HepG2 (cell line): ENCODE measurements around the gene EPB41L5. TPM values are rescaled to one million over a fixed set of nuclear protein-coding genes. Genes with fewer than 3 reads are reported as not detected.

Experiments
- ATAC-seq: fragments of 200-7000 bp; cut with Tn5 transposase; 3 replicates; pipeline ENCODE4 v1.9.1; 2020; ENCODE audit warnings: mild to moderate bottlenecking, moderate library complexity
- BruUV-seq: library from RNA; stranded (reverse); fragments of 400-500 nt; replicated peaks from 2 replicates; lab custom pipeline; 2021; lab: Mats Ljungman, UMichigan
- CTCF ChIA-PET: fragments of 300-600 bp; formaldehyde crosslinking; extraction: SDS; loops from one replicate; lab custom pipeline; 2021; ENCODE audit warnings: low total read pairs, inconsistent platforms, low intra/inter-chr PET ratio; lab: Yijun Ruan, JAX
- POLR2A ChIA-PET: fragments of 350-600 bp; sonication (Branson Sonifier 250); formaldehyde crosslinking; loops from one replicate; lab custom pipeline; 2020; ENCODE audit warnings: antibody characterized with exemption, inconsistent platforms; lab: Yijun Ruan, JAX
- DNase-seq: peaks from one replicate; pipeline ENCODE4 v3.0.0-alpha.2; 2015; ENCODE audit warnings: low spot score
- FAIRE-seq: peaks from 3 replicates; lab custom pipeline; 2011; peaks lifted over from hg19 to GRCh38; lab: Jason Lieb, UNC
- H2AFZ ChIP-seq: one replicate; pipeline ENCODE4 v1.6.1; 2011; ENCODE audit warnings: low read length, inconsistent platforms
- H3K27ac ChIP-seq: fragments of 300-600 bp; 3 replicates; pipeline ENCODE4 v1.8.0; 2011; ENCODE audit warnings: mixed run types, mild to moderate bottlenecking, mixed read lengths, low read length, inconsistent platforms; ENCODE audit not compliant: insufficient read depth; ENCODE audit errors: extremely low read length
- H3K27me3 ChIP-seq, 2 experiments: fragments of 200-600 bp in 1 of 2; 2 replicates in 1 of 2; 3 replicates in 1 of 2; pipeline versions ENCODE4 v1.6.0 to v1.8.0; 2011; ENCODE audit warnings: low read length in 2 of 2, mild to moderate bottlenecking in 2 of 2, moderate library complexity in 2 of 2, inconsistent platforms in 1 of 2; ENCODE audit not compliant: insufficient read depth in 2 of 2, control insufficient read depth in 1 of 2
- H3K36me3 ChIP-seq, 2 experiments: fragments of 200-600 bp in 1 of 2; replicated peaks in 1 of 2; 2 replicates in 1 of 2; 3 replicates in 1 of 2; pipeline versions ENCODE4 v1.5.1 to v1.8.0; 2011; ENCODE audit warnings: low read length in 2 of 2, inconsistent platforms in 1 of 2; ENCODE audit not compliant: insufficient read depth in 2 of 2, control insufficient read depth in 1 of 2
- H3K4me1 ChIP-seq: 2 replicates; pipeline ENCODE4 v1.5.1; 2012; ENCODE audit warnings: low read length, inconsistent platforms; ENCODE audit not compliant: insufficient read depth
- H3K4me2 ChIP-seq: 2 replicates; pipeline ENCODE4 v1.6.0; 2011; ENCODE audit warnings: low read depth, low read length, inconsistent platforms
- H3K4me3 ChIP-seq, 3 experiments: fragments of 200-600 bp in 1 of 3; sonication (generic), shearing (Covaris generic) in 1 of 3; replicated peaks in 1 of 3; 2 replicates each; pipeline ENCODE4 v1.5.1; 2011 to 2016; ENCODE audit warnings: low read length in 3 of 3, inconsistent platforms in 2 of 3, low read depth in 2 of 3, mild to moderate bottlenecking in 2 of 3, control low read depth in 1 of 3, mixed read lengths in 1 of 3; ENCODE audit not compliant: insufficient read depth in 1 of 3
- H3K79me2 ChIP-seq: one replicate; pipeline ENCODE4 v1.6.1; 2011; ENCODE audit warnings: low read length, inconsistent platforms; ENCODE audit not compliant: insufficient read depth
- H3K9ac ChIP-seq: 2 replicates; pipeline ENCODE4 v1.6.0; 2011; ENCODE audit warnings: mild to moderate bottlenecking, low read depth, low read length, inconsistent platforms; ENCODE audit not compliant: insufficient read depth
- H3K9me3 ChIP-seq: 2 replicates; pipeline ENCODE4 v1.5.1; 2012; ENCODE audit warnings: mild to moderate bottlenecking, low read length
- H4K20me1 ChIP-seq: 2 replicates; pipeline ENCODE4 v1.6.0; 2011; ENCODE audit warnings: inconsistent platforms, mild to moderate bottlenecking, low read length, moderate library complexity; ENCODE audit not compliant: insufficient read depth
- GFI1 ChIP-seq: sonication (generic); formaldehyde crosslinking; IDR thresholded peaks from 2 replicates; pipeline ENCODE4 v1.5.0; 2020; ENCODE audit warnings: missing genetic modification reagents, mild to moderate bottlenecking, borderline replicate concordance
- IRF2 ChIP-seq: IDR thresholded peaks from 2 replicates; pipeline ENCODE4 v1.6.1; 2018; ENCODE audit warnings: missing genetic modification reagents, missing compliant biosample characterization
- MATR3 ChIP-seq: sonication (generic); formaldehyde crosslinking; IDR thresholded peaks from 2 replicates; pipeline ENCODE4 v1.4.0; 2020; ENCODE audit warnings: missing genetic modification reagents
- WGBS: methylation state at CpG from one replicate; pipeline ENCODE4 v1.1.6; 2017; ENCODE audit warnings: low lambda C conversion rate; 5-methylcytosine and 5-hydroxymethylcytosine counted together
- in situ Hi-C: cut with HindIII; loops from 2 replicates; pipeline ENCODE4 v1.10.0; 2017; ENCODE audit warnings: low pct_unique_long_range_greater_than_20kb; ENCODE audit not compliant: extremely low pct_ligation_motif_present
- intact Hi-C: fragments of 100-400 bp; cut with micrococcal nuclease; formaldehyde crosslinking; loops from one replicate; pipeline ENCODE4 v1.10.0; 2022; ENCODE audit not compliant: unreplicated experiment
- polyA plus RNA-seq, 8 experiments: library from polyadenylated mRNA; depleted of rRNA in 3 of 8; stranded (reverse) in 7 of 8; unstranded in 1 of 8; fragments of >200 nt; fragmentation: Illumina TruSeq in 4 of 8; extraction: Trizol in 4 of 8; gene quantifications; 2 replicates each; pipeline versions ENCODE4 v1.2.1 to v1.2.3, GENCODE V29; 2011 to 2016; ENCODE audit warnings: low read depth in 4 of 8, missing spikeins in 1 of 8, mixed read lengths in 1 of 8; ENCODE audit not compliant: insufficient read depth in 1 of 8
- total RNA-seq, 5 experiments: library from RNA; depleted of rRNA; stranded (reverse); fragments of >200 nt; fragmentation: Illumina TruSeq; extraction: Trizol; gene quantifications; 2 replicates each; pipeline ENCODE4 v1.2.3, GENCODE V29; 2016; ENCODE audit warnings: low read depth in 1 of 5
- TF ChIP-seq, protein P1 (sequence below): sonication (generic); formaldehyde crosslinking; IDR thresholded peaks from 2 replicates; pipeline ENCODE4 v1.8.0; 2022; ENCODE audit warnings: mild to moderate bottlenecking, missing genetic modification reagents, moderate library complexity
- TF ChIP-seq, protein P2 (sequence below): sonication (generic); formaldehyde crosslinking; IDR thresholded peaks from 2 replicates; pipeline ENCODE4 v1.4.0; 2020; ENCODE audit warnings: mild to moderate bottlenecking, low read depth, missing genetic modification reagents

The EPB41L5 gene
- total and polyA plus RNA-seq, 2 of the 13 experiments (the other 11 are each of a cell fraction or from before 2014, with no cell fraction given): 40.5 to 47.5 TPM

DNA sequence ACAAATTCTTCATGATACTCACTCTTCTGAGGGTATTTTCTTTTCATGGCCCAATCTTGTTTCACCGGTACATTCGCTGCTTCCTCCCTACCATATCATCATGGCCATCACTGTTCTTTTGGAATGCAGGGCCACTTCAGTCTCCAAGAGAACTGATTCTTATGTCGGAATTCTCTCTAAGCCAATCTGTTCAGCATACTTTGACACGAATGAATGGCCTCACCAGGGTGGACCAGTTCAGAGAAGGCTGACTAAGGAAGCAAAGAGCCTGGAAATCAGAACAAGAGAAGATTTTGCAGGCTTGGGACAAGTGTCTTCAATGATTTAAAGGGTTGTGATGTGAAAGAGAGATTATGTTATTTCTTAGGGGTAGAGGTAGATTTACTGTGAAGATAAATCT is 5.0 kb upstream of the EPB41L5 start:
- Histone ChIP-seq H3K4me2 (no peak overlapping the region), H3K4me1 (peaks cover 14% of the 10 kb centered on the region), H3K79me2 (no peaks in the 10 kb centered on the region), H3K4me3 (no peak overlapping the region), H2AFZ (no peak overlapping the region), H4K20me1 (no peaks in the 10 kb centered on the region)
- 83% methylated on average over 4 of the region's 4 CpGs for WGBS
- intact Hi-C loops: no loop called here
- no TSS peak for BruUV-seq
- TF ChIP-seq, protein P1, sequence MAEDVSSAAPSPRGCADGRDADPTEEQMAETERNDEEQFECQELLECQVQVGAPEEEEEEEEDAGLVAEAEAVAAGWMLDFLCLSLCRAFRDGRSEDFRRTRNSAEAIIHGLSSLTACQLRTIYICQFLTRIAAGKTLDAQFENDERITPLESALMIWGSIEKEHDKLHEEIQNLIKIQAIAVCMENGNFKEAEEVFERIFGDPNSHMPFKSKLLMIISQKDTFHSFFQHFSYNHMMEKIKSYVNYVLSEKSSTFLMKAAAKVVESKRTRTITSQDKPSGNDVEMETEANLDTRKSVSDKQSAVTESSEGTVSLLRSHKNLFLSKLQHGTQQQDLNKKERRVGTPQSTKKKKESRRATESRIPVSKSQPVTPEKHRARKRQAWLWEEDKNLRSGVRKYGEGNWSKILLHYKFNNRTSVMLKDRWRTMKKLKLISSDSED (CRISPR knock-in tag): no peak
- no peak for TF ChIP-seq IRF2 (CRISPR knock-in tag)
- TF ChIP-seq GFI1 (CRISPR knock-in tag): no peak
- TF ChIP-seq, protein P2, sequence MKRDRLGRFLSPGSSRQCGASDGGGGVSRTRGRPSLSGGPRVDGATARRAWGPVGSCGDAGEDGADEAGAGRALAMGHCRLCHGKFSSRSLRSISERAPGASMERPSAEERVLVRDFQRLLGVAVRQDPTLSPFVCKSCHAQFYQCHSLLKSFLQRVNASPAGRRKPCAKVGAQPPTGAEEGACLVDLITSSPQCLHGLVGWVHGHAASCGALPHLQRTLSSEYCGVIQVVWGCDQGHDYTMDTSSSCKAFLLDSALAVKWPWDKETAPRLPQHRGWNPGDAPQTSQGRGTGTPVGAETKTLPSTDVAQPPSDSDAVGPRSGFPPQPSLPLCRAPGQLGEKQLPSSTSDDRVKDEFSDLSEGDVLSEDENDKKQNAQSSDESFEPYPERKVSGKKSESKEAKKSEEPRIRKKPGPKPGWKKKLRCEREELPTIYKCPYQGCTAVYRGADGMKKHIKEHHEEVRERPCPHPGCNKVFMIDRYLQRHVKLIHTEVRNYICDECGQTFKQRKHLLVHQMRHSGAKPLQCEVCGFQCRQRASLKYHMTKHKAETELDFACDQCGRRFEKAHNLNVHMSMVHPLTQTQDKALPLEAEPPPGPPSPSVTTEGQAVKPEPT (CRISPR knock-in tag): no peak
- TF ChIP-seq MATR3 (CRISPR knock-in tag): no peak
- TF ChIP-seq, all 625 proteins: peak for 0
- Histone ChIP-seq H3K9ac (no peak overlapping the region), H3K9me3 (no peaks in the 10 kb centered on the region), H3K36me3 (no peaks in the 10 kb centered on the region), H3K27ac (no peak overlapping the region), H3K27me3 (no peaks in the 10 kb centered on the region; a peak in 3 of 5 replicates)
- ChIA-PET POLR2A (no interaction called here), CTCF (no interaction called here)
- FAIRE-seq: no peak
- no peak for DNase-seq
- in situ Hi-C loops: no loop called here
- no peak for ATAC-seq
